Stomach (tissue), 4 donors: ENCODE data around the gene ALK.

ENCODE experiments used
- CTCF ChIP-seq, 7 experiments: fragments of 450-650 bp in 4 of 7; fragments of 200-600 bp in 3 of 7; sonication (generic) in 3 of 7; IDR thresholded peaks; one replicate each; pipeline ENCODE4 v1.5.1; 2016 to 2019; ENCODE audit warnings: antibody characterized with exemption in 7 of 7, control low read depth in 2 of 7, mild to moderate bottlenecking in 1 of 7
- EP300 ChIP-seq: sonication (generic); formaldehyde crosslinking; IDR thresholded peaks from one replicate; pipeline ENCODE4 v1.6.1; 2017; ENCODE audit warnings: antibody characterized with exemption
- POLR2A ChIP-seq, 4 donors: fragments of 450-650 bp; IDR thresholded peaks; one replicate each; pipeline ENCODE4 v1.6.1; 2016; ENCODE audit warnings: antibody characterized with exemption in 4 of 4, control low read depth in 2 of 4, mild to moderate bottlenecking in 1 of 4, moderate library complexity in 1 of 4
- POLR2AphosphoS5 ChIP-seq, 3 donors: sonication (generic); formaldehyde crosslinking; IDR thresholded peaks; one replicate each; pipeline ENCODE4 v1.6.1; 2016; ENCODE audit warnings: antibody characterized with exemption in 3 of 3

- no peak for TF ChIP-seq CTCF (IDR thresholded peaks at IDR 0.05)
- peak in 2 of 3 donors; percentile 29 to 38 for TF ChIP-seq POLR2AphosphoS5 (IDR thresholded peaks at IDR 0.05)
- TF ChIP-seq EP300 = no peak
- TF ChIP-seq POLR2A (IDR thresholded peaks at IDR 0.05) = no peak
Observed at GRCh38 chr2:29628862-29629261, 292.5 kb downstream of the ALK start.
